ENCODE measurements around the gene DAPK3.

DAPK3 gene

DNA sequence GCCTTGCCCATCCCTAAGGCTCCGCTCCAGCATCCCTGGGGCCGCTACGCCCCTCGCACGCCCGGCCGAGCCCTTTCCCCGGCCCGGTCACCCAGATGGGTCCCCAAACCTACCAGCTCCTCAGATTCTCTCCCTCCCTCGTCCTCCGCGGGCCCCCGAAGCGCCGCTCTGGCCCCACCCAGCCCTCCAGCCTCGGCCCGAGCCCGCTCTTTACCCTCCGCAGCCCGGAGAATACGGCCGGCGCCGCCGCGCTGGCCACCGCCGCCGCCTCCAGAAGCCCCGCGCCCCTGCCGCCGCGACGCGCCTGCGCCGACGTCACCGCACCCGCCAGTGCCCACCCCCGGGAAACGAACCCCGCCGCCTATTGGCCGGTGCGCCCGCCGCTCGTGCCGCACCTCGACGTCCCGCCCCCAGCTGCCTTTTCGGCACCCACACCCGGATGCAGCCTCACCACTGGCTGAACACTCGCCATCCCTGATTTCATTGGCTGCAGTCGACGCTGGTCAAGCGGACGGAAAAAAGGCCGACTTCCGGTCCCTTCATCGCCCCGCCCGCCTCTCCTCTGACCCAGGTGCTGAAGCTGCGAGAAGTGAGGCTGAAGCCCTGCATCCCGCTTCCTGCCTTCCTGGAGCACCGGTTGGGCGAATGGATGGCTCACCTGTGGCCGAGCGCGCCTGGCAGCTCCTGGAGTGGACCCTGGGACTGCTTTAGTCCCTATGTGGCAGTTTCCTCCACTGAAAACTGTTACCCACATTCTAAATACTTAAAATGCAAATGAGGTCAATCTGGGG, at the start of gene DAPK3:
Gene DAPK3, minus strand, starts transcription at position 292 of the 791 bp plus-strand sequence. CDS start 1,364 bp downstream, outside the sequence.
- TF ChIP-seq, protein P1, sequence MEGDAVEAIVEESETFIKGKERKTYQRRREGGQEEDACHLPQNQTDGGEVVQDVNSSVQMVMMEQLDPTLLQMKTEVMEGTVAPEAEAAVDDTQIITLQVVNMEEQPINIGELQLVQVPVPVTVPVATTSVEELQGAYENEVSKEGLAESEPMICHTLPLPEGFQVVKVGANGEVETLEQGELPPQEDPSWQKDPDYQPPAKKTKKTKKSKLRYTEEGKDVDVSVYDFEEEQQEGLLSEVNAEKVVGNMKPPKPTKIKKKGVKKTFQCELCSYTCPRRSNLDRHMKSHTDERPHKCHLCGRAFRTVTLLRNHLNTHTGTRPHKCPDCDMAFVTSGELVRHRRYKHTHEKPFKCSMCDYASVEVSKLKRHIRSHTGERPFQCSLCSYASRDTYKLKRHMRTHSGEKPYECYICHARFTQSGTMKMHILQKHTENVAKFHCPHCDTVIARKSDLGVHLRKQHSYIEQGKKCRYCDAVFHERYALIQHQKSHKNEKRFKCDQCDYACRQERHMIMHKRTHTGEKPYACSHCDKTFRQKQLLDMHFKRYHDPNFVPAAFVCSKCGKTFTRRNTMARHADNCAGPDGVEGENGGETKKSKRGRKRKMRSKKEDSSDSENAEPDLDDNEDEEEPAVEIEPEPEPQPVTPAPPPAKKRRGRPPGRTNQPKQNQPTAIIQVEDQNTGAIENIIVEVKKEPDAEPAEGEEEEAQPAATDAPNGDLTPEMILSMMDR (IDR thresholded peaks at IDR 0.05; ENCODE audit: low read depth, low read length, missing control alignments): no peak
- H3K4me3 ChIP-seq (replicated peaks; ENCODE audit: low read depth, low read length): peak within 1 kb of the TSS; percentile 84
- peak; percentile 95 for DNase-seq (ENCODE audit: extremely low read depth, low read depth)

DNA sequence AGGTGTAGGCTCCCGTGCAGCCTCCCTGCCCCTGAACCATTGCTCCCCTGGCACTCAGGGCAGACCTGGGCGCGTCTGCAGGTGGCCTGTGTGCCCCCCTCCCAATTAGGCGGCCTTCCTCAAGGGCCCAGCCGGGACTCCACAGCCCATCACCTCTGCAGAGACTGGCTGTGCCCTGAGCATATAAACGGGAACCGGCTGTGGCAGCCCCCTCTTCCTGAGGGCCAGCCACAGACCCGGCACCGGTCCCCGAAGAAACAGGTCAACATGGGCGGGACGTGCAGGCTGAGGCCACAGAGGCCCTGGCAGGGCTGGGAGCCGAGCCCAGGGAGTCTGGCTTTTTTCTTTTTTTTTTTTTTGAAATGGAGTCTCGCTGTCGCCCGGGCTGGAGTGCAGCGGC, 48.7 kb upstream of the DAPK3 start:
- no peak overlapping the region for H3K4me3 ChIP-seq (replicated peaks; ENCODE audit: low read depth, low read length)
- TF ChIP-seq, protein P1 (IDR thresholded peaks at IDR 0.05; ENCODE audit: low read depth, low read length, missing control alignments): no peak
- DNase-seq (ENCODE audit: extremely low read depth, low read depth): no peak

DNA sequence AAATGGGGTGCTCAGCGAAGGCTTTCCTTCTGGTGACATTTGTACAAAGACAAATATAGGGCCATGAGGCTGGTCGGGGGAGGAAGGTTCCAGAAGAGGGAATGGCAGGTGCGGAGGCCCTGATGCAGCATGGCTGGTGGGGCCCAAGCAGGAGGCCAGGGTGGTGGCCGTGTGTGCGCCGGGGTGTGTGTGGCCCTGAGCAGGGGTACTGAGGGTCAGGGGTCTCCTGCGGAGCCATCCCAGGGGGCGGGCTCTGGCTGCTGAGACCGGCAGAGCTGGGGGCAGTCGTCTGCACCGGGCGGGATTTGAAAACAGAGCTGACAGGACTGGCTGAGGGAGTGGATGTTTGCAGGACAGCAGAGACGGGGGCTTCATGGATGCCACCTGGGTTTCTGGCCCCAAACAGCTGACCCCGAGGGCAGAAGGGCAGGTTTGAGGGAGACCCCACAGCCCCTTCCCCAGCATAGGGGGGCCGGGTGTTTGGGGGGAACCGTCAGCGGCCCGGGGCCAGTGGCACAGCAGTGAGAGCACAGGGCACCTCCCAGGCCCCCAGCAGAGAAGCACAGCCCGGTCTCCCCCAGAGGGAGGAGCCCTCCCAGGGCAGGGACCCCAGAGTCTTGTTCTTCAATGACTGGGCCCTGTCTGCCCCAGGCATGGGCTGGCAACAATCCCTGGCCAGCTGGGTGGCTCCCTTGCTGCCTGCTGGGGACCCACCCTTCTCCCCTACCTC, 48.0 kb upstream of the DAPK3 start:
- no peak for DNase-seq (ENCODE audit: extremely low read depth, low read depth)
- no peak overlapping the region for H3K4me3 ChIP-seq (replicated peaks; ENCODE audit: low read depth, low read length)
- TF ChIP-seq, protein P1 (IDR thresholded peaks at IDR 0.05; ENCODE audit: low read depth, low read length, missing control alignments): no peak

DNA sequence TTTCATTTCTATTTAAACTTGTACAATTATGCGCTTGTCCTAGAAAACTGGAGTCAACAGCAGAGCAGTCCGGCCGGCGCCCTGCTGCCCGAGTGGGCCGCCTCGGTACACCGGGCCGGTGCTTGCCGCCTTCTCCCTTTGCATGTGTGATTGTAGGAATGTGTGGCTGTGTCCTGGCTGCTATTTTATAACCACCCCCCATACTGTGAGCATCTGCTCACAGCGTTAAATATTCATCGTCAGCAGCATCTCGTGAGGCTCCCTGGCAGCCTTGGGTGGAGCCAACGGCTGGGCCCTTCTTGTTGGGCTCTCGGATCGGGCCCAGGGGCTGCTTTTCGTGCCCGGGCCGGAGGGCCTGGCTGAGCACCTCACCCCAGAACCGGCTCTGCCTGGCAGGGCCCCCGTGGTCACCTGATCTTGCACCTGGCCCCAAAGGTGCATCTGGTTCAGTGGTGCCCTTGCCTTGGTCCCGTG, 47.3 kb upstream of the DAPK3 start:
- TF ChIP-seq, protein P1 (IDR thresholded peaks at IDR 0.05; ENCODE audit: low read depth, low read length, missing control alignments): no peak
- DNase-seq (ENCODE audit: extremely low read depth, low read depth): no peak
- H3K4me3 ChIP-seq (replicated peaks; ENCODE audit: low read depth, low read length): no peak overlapping the region

DNA sequence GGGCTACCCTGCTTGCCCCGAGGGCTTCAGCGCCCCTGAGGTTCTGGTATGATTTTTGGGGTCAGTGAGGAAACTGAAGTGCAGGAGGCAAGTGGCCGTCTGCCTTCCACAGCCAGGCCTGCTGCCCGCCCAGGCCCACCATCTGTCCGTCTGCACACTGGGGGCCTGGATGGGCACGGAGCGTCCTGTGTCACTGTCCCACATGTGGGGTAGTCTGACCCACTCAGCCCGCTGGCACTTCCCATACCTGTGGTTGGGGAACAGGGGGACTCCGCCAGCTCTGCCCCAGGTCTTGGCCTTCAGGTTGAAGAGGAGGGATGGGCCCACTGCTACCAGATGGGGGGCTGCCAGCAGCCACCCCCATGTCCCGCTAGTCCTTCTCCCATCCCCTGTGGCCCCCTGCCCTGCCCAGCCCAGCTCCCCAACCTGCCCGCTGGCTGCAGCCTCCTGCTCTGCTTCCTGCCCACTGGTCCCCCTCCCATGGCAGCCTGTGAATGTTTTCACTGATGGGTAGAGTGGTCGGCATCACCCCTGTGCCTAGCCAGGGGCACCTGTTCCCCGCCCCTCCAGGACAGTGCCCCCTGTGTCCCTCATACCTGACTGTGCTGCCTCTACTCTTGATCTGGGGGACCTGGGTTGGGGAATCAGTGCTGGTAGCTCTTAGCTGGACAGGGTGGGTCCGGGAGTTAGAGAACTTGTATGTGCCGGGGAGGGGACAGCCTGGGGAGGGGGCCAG, 46.2 kb upstream of the DAPK3 start:
- no peak overlapping the region for H3K4me3 ChIP-seq (replicated peaks; ENCODE audit: low read depth, low read length)
- TF ChIP-seq, protein P1 (IDR thresholded peaks at IDR 0.05; ENCODE audit: low read depth, low read length, missing control alignments): no peak
- no peak for DNase-seq (ENCODE audit: extremely low read depth, low read depth)

DNA sequence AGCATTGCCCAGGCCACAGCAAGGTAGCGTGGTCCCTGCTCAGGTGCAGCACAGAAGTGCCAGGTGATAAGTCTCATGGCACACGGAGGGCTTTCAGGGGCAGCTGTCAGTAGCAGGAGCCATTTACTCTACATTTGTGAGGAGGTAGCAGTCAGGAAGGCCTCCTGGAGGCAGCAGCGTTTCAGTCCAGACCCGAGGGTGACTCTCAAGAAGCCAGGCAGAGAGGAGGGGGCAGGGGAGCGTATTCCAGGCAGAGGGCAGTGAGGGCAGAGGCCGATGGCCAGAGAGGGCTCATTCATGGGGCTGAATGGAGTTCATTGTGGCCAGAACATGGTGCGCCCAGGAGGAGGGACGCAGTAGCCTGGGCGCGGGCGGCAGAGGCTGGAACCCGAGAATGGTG, 45.6 kb upstream of the DAPK3 start:
- no peak overlapping the region for H3K4me3 ChIP-seq (replicated peaks; ENCODE audit: low read depth, low read length)
- TF ChIP-seq, protein P1 (IDR thresholded peaks at IDR 0.05; ENCODE audit: low read depth, low read length, missing control alignments): no peak
- DNase-seq (ENCODE audit: extremely low read depth, low read depth): no peak

All from HFF-Myc (cell line).